MG63 (cell line): Measurements from ENCODE around the gene CUX1. TPM values are rescaled to one million over a fixed set of nuclear protein-coding genes. Genes with fewer than 3 reads are reported as not detected.
"Not testable (repeated sequence)": the region's sequence is repeated elsewhere in the genome, so short reads cannot be mapped to it uniquely, and the experiment has no call there.

ENCODE experiments used
- DNase-seq: peaks from one replicate; pipeline ENCODE4 v3.0.0-alpha.2; 2020
- H3K27me3 ChIP-seq: fragments of 250-450 bp; sonication (Bioruptor Pico); 2 replicates; pipeline ENCODE4 v1.5.1; 2020; ENCODE audit warnings: mild to moderate bottlenecking, moderate library complexity
- H3K36me3 ChIP-seq: fragments of 250-450 bp; sonication (Bioruptor Pico); 2 replicates; pipeline ENCODE4 v1.5.1; 2020; ENCODE audit warnings: mild to moderate bottlenecking, moderate library complexity
- H3K4me3 ChIP-seq: fragments of 250-450 bp; sonication (Bioruptor Pico); 2 replicates; pipeline ENCODE4 v1.5.1; 2020; ENCODE audit warnings: mild to moderate bottlenecking, moderate library complexity
- H3K9me3 ChIP-seq: fragments of 250-450 bp; sonication (Bioruptor Pico); 2 replicates; pipeline ENCODE4 v1.5.1; 2020; ENCODE audit warnings: mild to moderate bottlenecking, moderate library complexity
- total RNA-seq: library from RNA; depleted of rRNA; stranded (reverse); fragments of >200 nt; shearing (Covaris generic); gene quantifications from 2 replicates; pipeline ENCODE4 v1.2.3, GENCODE V29; 2014; ENCODE audit warnings: low replicate concordance

CUX1 gene
- total RNA-seq, 1 experiment from 2014 or later, result 7.1 TPM

- no peak for DNase-seq
- H3K4me3 ChIP-seq, result no peak overlapping the region
- H3K9me3 ChIP-seq, result no peaks in the 10 kb centered on the region
- H3K36me3 ChIP-seq, result no peaks in the 10 kb centered on the region; the same call in 1 of the 2 replicates
- no peaks in the 10 kb centered on the region for H3K27me3 ChIP-seq
Observed at GRCh38 chr7:102120666-102121195, 303.3 kb downstream of the CUX1 start.

GRCh38 chr7:102122026-102122425, 304.6 kb downstream of the CUX1 start:
- H3K9me3 ChIP-seq, result no peaks in the 10 kb centered on the region
- H3K27me3 ChIP-seq, result no peaks in the 10 kb centered on the region
- no peaks in the 10 kb centered on the region for H3K36me3 ChIP-seq
- no peak for DNase-seq
- H3K4me3 ChIP-seq, result no peak overlapping the region

GRCh38 chr7:102125127-102125596, 307.7 kb downstream of the CUX1 start:
- no peaks in the 10 kb centered on the region for H3K36me3 ChIP-seq
- no peaks in the 10 kb centered on the region for H3K9me3 ChIP-seq
- no peak for DNase-seq
- H3K27me3 ChIP-seq, result no peaks in the 10 kb centered on the region
- no peak overlapping the region for H3K4me3 ChIP-seq

GRCh38 chr7:102128303-102128702, 310.9 kb downstream of the CUX1 start:
- DNase-seq, result no peak
- H3K9me3 ChIP-seq, result no peaks in the 10 kb centered on the region
- H3K4me3 ChIP-seq, result no peak overlapping the region
- H3K36me3 ChIP-seq, result no peaks in the 10 kb centered on the region
- no peaks in the 10 kb centered on the region for H3K27me3 ChIP-seq

GRCh38 chr7:102129636-102130370, 312.4 kb downstream of the CUX1 start:
- H3K36me3 ChIP-seq, result no peaks in the 10 kb centered on the region
- H3K4me3 ChIP-seq, result no peak overlapping the region
- H3K9me3 ChIP-seq, result no peaks in the 10 kb centered on the region
- H3K27me3 ChIP-seq, result no peaks in the 10 kb centered on the region
- DNase-seq, result no peak

GRCh38 chr7:102132209-102132752, 314.9 kb downstream of the CUX1 start:
- H3K27me3 ChIP-seq, result no peaks in the 10 kb centered on the region
- no peaks in the 10 kb centered on the region for H3K9me3 ChIP-seq
- DNase-seq, result no peak
- H3K4me3 ChIP-seq, result no peak overlapping the region
- no peaks in the 10 kb centered on the region for H3K36me3 ChIP-seq

- Histone ChIP-seq H3K27me3 (no peaks in the 10 kb centered on the region), H3K4me3 (no peak overlapping the region), H3K9me3 (no peaks in the 10 kb centered on the region), H3K36me3 (no peaks in the 10 kb centered on the region)
- no peak for DNase-seq
Observed at GRCh38 chr7:102138676-102139075, 321.2 kb downstream of the CUX1 start.

- no peaks in the 10 kb centered on the region for H3K36me3 ChIP-seq
Observed at GRCh38 chr7:102140952-102141370, 323.5 kb downstream of the CUX1 start.

GRCh38 chr7:102142433-102142832, 325.0 kb downstream of the CUX1 start:
- H3K36me3 ChIP-seq, H3K27me3 ChIP-seq, DNase-seq, H3K4me3 ChIP-seq, H3K9me3 ChIP-seq: not testable (repeated sequence)

More at GRCh38 chr7:102140952-102141370, 323.5 kb downstream of the CUX1 start:
- H3K9me3 ChIP-seq, result no peaks in the 10 kb centered on the region
- H3K4me3 ChIP-seq, result no peak overlapping the region
- H3K27me3 ChIP-seq, result no peaks in the 10 kb centered on the region
- no peak for DNase-seq

- H3K27me3 ChIP-seq, result no peaks in the 10 kb centered on the region
- no peaks in the 10 kb centered on the region for H3K9me3 ChIP-seq
- no peak for DNase-seq
- H3K36me3 ChIP-seq, result no peaks in the 10 kb centered on the region
- no peak overlapping the region for H3K4me3 ChIP-seq
Observed at GRCh38 chr7:102146122-102146521, 328.7 kb downstream of the CUX1 start.

GRCh38 chr7:102147008-102147407, 329.6 kb downstream of the CUX1 start:
- Histone ChIP-seq H3K4me3 (no peak overlapping the region), H3K27me3 (no peaks in the 10 kb centered on the region), H3K36me3 (no peaks in the 10 kb centered on the region), H3K9me3 (no peaks in the 10 kb centered on the region)
- peak; percentile 74 for DNase-seq

- H3K36me3 ChIP-seq, result no peaks in the 10 kb centered on the region
- no peak for DNase-seq
- H3K9me3 ChIP-seq, result no peaks in the 10 kb centered on the region
- no peaks in the 10 kb centered on the region for H3K27me3 ChIP-seq
- H3K4me3 ChIP-seq, result no peak overlapping the region
Observed at GRCh38 chr7:102148799-102149198, 331.4 kb downstream of the CUX1 start.

- no peaks in the 10 kb centered on the region for H3K27me3 ChIP-seq
- DNase-seq, result no peak
- H3K36me3 ChIP-seq, result no peaks in the 10 kb centered on the region
- H3K4me3 ChIP-seq, result no peak overlapping the region
- no peaks in the 10 kb centered on the region for H3K9me3 ChIP-seq
Observed at GRCh38 chr7:102149416-102149815, 332.0 kb downstream of the CUX1 start.

GRCh38 chr7:102150266-102150665, 332.8 kb downstream of the CUX1 start:
- no peak overlapping the region for H3K4me3 ChIP-seq
- no peaks in the 10 kb centered on the region for H3K9me3 ChIP-seq
- H3K36me3 ChIP-seq, result no peaks in the 10 kb centered on the region
- DNase-seq, result no peak
- no peaks in the 10 kb centered on the region for H3K27me3 ChIP-seq

- H3K36me3 ChIP-seq, result no peaks in the 10 kb centered on the region
- no peaks in the 10 kb centered on the region for H3K27me3 ChIP-seq
- no peak for DNase-seq
- no peak overlapping the region for H3K4me3 ChIP-seq
- H3K9me3 ChIP-seq, result no peaks in the 10 kb centered on the region
Observed at GRCh38 chr7:102152672-102153598, 335.5 kb downstream of the CUX1 start.

GRCh38 chr7:102153599-102153946, 336.1 kb downstream of the CUX1 start:
- H3K4me3 ChIP-seq, result no peak overlapping the region
- no peaks in the 10 kb centered on the region for H3K9me3 ChIP-seq
- no peaks in the 10 kb centered on the region for H3K27me3 ChIP-seq
- DNase-seq, result no peak
- H3K36me3 ChIP-seq, result no peaks in the 10 kb centered on the region

- no peaks in the 10 kb centered on the region for H3K27me3 ChIP-seq
- DNase-seq, result no peak
- H3K9me3 ChIP-seq, result no peaks in the 10 kb centered on the region
- H3K4me3 ChIP-seq, result no peak overlapping the region
- H3K36me3 ChIP-seq, result no peaks in the 10 kb centered on the region
Observed at GRCh38 chr7:102154425-102154824, 337.0 kb downstream of the CUX1 start.
